ENCODE data around the gene SH3PXD2A.

SH3PXD2A gene

DNA sequence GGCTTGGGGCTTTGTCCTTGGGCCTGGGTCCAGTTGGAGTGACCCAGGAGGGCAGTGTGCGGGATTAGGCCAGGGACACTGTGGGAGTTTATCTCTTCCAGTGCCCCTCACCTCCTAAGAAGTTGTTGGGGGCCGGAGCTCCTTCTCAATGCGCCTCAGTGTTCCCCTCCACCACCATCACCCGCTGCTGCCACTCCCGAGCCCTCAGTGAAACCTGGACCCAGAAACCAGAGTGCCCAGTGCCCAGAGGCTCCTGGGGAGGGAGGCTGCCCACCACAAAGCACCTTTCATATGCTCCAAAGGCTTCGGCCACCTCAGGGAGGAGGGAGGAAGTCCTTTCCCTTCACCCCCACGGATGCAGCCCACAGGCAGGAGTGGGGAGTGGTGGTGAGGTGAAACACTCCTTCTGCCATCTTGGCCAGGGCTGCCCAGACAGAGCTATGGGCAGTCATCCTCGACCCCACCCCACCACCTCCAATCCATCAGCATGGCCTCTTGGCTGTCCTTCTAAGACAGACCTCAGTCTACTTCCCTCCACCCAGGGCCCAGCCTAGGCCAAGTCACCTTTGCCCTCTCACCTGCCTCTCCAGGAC, 99.0 kb downstream of the SH3PXD2A start:
- TF ChIP-seq, protein P1, sequence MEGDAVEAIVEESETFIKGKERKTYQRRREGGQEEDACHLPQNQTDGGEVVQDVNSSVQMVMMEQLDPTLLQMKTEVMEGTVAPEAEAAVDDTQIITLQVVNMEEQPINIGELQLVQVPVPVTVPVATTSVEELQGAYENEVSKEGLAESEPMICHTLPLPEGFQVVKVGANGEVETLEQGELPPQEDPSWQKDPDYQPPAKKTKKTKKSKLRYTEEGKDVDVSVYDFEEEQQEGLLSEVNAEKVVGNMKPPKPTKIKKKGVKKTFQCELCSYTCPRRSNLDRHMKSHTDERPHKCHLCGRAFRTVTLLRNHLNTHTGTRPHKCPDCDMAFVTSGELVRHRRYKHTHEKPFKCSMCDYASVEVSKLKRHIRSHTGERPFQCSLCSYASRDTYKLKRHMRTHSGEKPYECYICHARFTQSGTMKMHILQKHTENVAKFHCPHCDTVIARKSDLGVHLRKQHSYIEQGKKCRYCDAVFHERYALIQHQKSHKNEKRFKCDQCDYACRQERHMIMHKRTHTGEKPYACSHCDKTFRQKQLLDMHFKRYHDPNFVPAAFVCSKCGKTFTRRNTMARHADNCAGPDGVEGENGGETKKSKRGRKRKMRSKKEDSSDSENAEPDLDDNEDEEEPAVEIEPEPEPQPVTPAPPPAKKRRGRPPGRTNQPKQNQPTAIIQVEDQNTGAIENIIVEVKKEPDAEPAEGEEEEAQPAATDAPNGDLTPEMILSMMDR (IDR thresholded peaks at IDR 0.05; ENCODE audit: low read depth, low read length, missing control alignments): no peak
- no peak for DNase-seq (ENCODE audit: low read depth)
- in situ Hi-C loops (cut with HindIII; ENCODE audit: low sequenced_read_pairs): no loop called here
- no peak overlapping the region for H3K4me3 ChIP-seq (ENCODE audit: low read depth, low read length)

DNA sequence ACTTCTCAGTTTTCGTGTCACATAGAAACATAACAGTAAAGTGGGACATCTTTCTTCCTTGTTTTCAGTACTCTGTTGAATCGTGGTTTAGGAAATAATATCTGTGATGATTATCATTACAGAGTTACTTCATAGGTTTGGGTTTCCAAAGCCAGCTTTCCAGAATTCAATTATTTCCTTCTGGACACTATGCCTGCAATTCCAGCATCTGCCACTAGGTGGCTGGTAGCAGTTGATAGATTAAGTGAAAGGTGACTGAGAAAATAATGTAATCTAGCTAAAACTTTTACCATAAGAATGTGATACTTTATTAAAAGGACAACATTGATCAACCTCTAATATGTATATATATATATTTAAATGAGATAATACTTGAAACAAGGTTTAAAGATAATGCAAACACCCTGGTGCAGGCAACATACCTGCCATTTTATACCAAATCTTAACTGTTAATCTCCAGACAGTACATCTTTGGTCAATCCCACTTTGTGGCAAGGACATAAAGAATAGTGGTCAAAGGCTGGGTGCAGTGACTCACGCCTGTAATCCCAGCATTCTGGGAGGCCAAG, 102.6 kb downstream of the SH3PXD2A start:
- no peak overlapping the region for H3K4me3 ChIP-seq (ENCODE audit: low read depth, low read length)
- no peak for DNase-seq (ENCODE audit: low read depth)
- TF ChIP-seq, protein P1 (IDR thresholded peaks at IDR 0.05; ENCODE audit: low read depth, low read length, missing control alignments): peak; percentile 62
- in situ Hi-C loops (cut with HindIII; ENCODE audit: low sequenced_read_pairs): no loop called here

DNA sequence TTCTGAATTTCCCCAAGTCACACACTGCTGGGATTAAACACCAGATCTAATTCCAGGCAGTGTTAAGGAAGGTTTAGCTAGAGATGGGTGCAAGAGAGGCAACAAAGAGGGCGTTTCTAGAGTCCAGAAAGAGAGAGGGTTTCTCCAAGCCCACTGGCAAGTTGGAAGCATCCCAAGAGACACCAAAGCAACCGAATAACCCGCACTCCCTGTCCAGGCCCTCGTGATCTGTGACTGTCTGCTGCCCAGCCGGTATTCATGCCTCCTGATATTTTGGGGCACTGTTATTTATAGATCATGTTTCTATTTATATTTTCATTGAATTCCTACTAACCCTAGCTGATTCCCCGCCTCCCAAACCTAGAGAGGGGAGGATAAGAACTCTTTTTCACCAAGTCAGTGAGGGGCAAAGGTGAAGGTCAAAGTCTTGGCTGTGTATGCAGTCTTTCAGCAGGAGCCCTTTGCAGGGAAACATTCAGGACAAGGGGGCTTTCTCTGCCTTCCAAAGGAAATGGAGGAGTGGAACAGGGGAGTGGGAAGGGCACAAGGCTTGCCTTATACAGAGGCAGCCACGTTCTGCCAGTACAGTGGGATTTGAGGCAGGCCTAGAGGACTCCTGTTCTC, 103.6 kb downstream of the SH3PXD2A start:
- TF ChIP-seq, protein P1 (IDR thresholded peaks at IDR 0.05; ENCODE audit: low read depth, low read length, missing control alignments): no peak
- in situ Hi-C loops (cut with HindIII; ENCODE audit: low sequenced_read_pairs): no loop called here
- DNase-seq (ENCODE audit: low read depth): no peak
- no peak overlapping the region for H3K4me3 ChIP-seq (ENCODE audit: low read depth, low read length)

DNA sequence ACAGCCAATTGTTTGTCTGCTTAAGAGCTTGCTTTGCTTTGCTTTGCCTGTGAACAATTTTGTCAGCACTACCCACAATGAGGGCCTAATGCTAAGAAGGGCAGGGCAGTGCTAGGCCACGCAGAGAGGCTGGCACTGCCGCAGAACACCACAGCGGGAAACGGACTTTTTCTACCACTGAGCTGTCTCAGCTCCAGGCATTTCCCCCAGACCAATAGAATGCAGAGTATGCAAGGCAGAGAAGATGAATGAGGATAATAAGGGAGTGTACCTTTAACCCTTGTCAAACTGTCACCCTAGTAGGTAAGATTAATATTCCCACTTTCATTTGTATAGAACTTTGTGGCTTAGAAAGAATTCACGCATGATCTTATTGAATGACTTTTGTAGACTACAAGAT, 104.5 kb downstream of the SH3PXD2A start:
- no peak for DNase-seq (ENCODE audit: low read depth)
- TF ChIP-seq, protein P1 (IDR thresholded peaks at IDR 0.05; ENCODE audit: low read depth, low read length, missing control alignments): no peak
- in situ Hi-C loops (cut with HindIII; ENCODE audit: low sequenced_read_pairs): no loop called here
- no peak overlapping the region for H3K4me3 ChIP-seq (ENCODE audit: low read depth, low read length)

DNA sequence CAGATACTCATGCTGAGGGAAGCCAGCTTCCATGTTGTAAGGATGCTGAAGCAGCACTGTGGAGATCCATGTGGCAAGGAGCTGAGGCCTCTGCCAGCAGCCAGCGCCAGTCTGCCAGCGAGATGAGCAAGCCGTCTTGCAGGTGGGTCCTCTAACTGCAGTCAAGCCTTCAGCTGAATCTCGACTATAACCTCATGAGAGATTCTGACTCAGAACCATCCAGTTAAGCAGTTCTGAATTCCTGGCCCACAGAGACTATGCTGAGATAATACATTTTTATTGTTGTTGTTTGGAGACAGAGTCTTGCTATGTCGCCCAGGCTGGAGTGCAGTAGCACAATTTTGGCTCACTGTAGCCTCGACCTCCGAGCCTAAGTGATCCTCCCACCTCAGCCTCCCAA, 105.6 kb downstream of the SH3PXD2A start:
- in situ Hi-C loops (cut with HindIII; ENCODE audit: low sequenced_read_pairs): no loop called here
- TF ChIP-seq, protein P1 (IDR thresholded peaks at IDR 0.05; ENCODE audit: low read depth, low read length, missing control alignments): no peak
- H3K4me3 ChIP-seq (ENCODE audit: low read depth, low read length): no peak overlapping the region
- no peak for DNase-seq (ENCODE audit: low read depth)

DNA sequence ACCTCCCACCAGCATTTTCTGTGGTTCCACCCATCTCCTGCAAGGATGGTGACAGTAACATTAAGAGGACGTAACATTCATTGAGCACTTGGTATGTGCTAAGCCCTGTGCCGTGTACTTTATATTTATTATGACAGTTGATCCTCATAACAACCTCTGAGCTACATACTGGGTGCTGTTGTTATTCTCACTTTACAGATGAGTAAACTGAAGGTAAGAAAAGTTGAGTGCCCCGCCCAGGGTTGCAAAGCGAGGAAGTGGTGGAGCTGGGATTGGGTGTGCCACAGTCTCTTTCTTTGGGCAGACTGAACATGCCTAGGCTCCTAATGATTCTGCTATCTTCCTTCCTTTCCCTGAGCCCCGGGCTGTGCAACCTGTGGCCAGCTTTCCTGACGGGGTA, 107.4 kb downstream of the SH3PXD2A start:
- DNase-seq (ENCODE audit: low read depth): no peak
- in situ Hi-C loops (cut with HindIII; ENCODE audit: low sequenced_read_pairs): no loop called here
- H3K4me3 ChIP-seq (ENCODE audit: low read depth, low read length): no peak overlapping the region
- TF ChIP-seq, protein P1 (IDR thresholded peaks at IDR 0.05; ENCODE audit: low read depth, low read length, missing control alignments): no peak

All from astrocyte of the cerebellum (primary cell).